Measurements from ENCODE around the gene PPM1E.

GRCh38 chr17:59004338-59005111 lies 248.9 kb downstream of the PPM1E start:
- TF ChIP-seq CTCF (IDR thresholded peaks at IDR 0.05) (peak; percentile 86 to 95 (median 90)), POLR2A (IDR thresholded peaks at IDR 0.05) (no peak), EP300 (IDR thresholded peaks at IDR 0.05) (no peak)
